Neuronal stem cell (in vitro differentiated cells): ENCODE measurements around the gene RABGGTB.
"Not testable (repeated sequence)": the region's sequence is repeated elsewhere in the genome, so short reads cannot be mapped to it uniquely, and the experiment has no call there.

Source experiments
- DNase-seq: peaks from one replicate; pipeline ENCODE4 v3.0.0-alpha.2; 2013; ENCODE audit warnings: low spot score
- H2AFZ ChIP-seq: one replicate; pipeline ENCODE4 v1.6.1; 2013; ENCODE audit warnings: mild to moderate bottlenecking, low read length, inconsistent platforms
- H2AK5ac ChIP-seq: 2 replicates; pipeline ENCODE4 v1.6.1; 2013; ENCODE audit warnings: low read depth, mild to moderate bottlenecking, inconsistent platforms, low read length, moderate library complexity, mixed read lengths
- H2BK120ac ChIP-seq: 2 replicates; pipeline ENCODE4 v1.6.1; 2013; ENCODE audit warnings: low read depth, mild to moderate bottlenecking, inconsistent platforms, low read length, moderate library complexity, mixed read lengths
- H2BK12ac ChIP-seq: one replicate; pipeline ENCODE4 v1.6.1; 2013; ENCODE audit warnings: low read length, inconsistent platforms
- H2BK15ac ChIP-seq: 2 replicates; pipeline ENCODE4 v1.6.1; 2013; ENCODE audit warnings: mild to moderate bottlenecking, low read length, inconsistent platforms, mixed read lengths
- H2BK5ac ChIP-seq: one replicate; pipeline ENCODE4 v1.6.1; 2013; ENCODE audit warnings: inconsistent platforms, mild to moderate bottlenecking, low read length, moderate library complexity
- H3K14ac ChIP-seq: one replicate; pipeline ENCODE4 v1.6.1; 2013; ENCODE audit warnings: low read length, inconsistent platforms
- H3K18ac ChIP-seq: 2 replicates; pipeline ENCODE4 v1.6.1; 2013; ENCODE audit warnings: low read length, inconsistent platforms
- H3K23ac ChIP-seq: 2 replicates; pipeline ENCODE4 v1.6.1; 2013; ENCODE audit warnings: low read depth, mild to moderate bottlenecking, mixed read lengths, low read length, inconsistent platforms; ENCODE audit not compliant: poor library complexity
- H3K27ac ChIP-seq: replicated peaks from 3 replicates; pipeline ENCODE4 v1.5.1; 2013; ENCODE audit warnings: low read length, inconsistent platforms
- H3K27me3 ChIP-seq, 3 experiments: 2 replicates each; pipeline ENCODE4 v1.6.1; 2013; ENCODE audit warnings: low read length in 3 of 3, mild to moderate bottlenecking in 2 of 3, inconsistent platforms in 1 of 3, low read depth in 1 of 3, mixed read lengths in 1 of 3, moderate library complexity in 1 of 3; ENCODE audit not compliant: control insufficient read depth in 3 of 3, insufficient read depth in 3 of 3
- H3K36me3 ChIP-seq, 2 donors: replicated peaks in 1 of 2; 2 replicates each; pipeline ENCODE4 v1.6.1; 2013; ENCODE audit warnings: low read length in 2 of 2; ENCODE audit not compliant: control insufficient read depth in 2 of 2, insufficient read depth in 2 of 2
- H3K4ac ChIP-seq: 2 replicates; pipeline ENCODE4 v1.6.1; 2013; ENCODE audit warnings: inconsistent platforms, mild to moderate bottlenecking, low read length, moderate library complexity
- H3K4me1 ChIP-seq, 2 donors: 1 replicate in 1 of 2; 2 replicates in 1 of 2; pipeline ENCODE4 v1.6.1; 2013; ENCODE audit warnings: low read length in 2 of 2, low read depth in 1 of 2; ENCODE audit not compliant: control insufficient read depth in 2 of 2, insufficient read depth in 1 of 2
- H3K4me2 ChIP-seq: one replicate; pipeline ENCODE4 v1.6.1; 2013; ENCODE audit warnings: mild to moderate bottlenecking, low read length, inconsistent platforms; ENCODE audit not compliant: insufficient read depth, poor library complexity, severe bottlenecking
- H3K4me3 ChIP-seq, 2 donors: 2 replicates each; pipeline ENCODE4 v1.5.1; 2013; ENCODE audit warnings: low read length in 2 of 2, mild to moderate bottlenecking in 2 of 2, inconsistent platforms in 1 of 2, moderate library complexity in 1 of 2
- H3K79me1 ChIP-seq: one replicate; pipeline ENCODE4 v1.6.1; 2013; ENCODE audit warnings: low read depth, mild to moderate bottlenecking, inconsistent platforms, low read length, moderate library complexity
- H3K9ac ChIP-seq: one replicate; pipeline ENCODE4 v1.6.1; 2013; ENCODE audit warnings: mild to moderate bottlenecking, low read depth, low read length, inconsistent platforms; ENCODE audit not compliant: poor library complexity
- H3K9me3 ChIP-seq, 2 donors: replicated peaks in 1 of 2; 2 replicates each; pipeline versions ENCODE3 to v1.6.1; 2013; ENCODE audit warnings: low read length in 2 of 2, mild to moderate bottlenecking in 2 of 2, inconsistent platforms in 1 of 2, low read depth in 1 of 2, mixed read lengths in 1 of 2, moderate library complexity in 1 of 2; ENCODE audit not compliant: control insufficient read depth in 2 of 2, insufficient read depth in 1 of 2
- H4K8ac ChIP-seq: one replicate; pipeline ENCODE4 v1.6.1; 2013; ENCODE audit warnings: low read depth, mild to moderate bottlenecking, inconsistent platforms, low read length, moderate library complexity
- H4K91ac ChIP-seq: one replicate; pipeline ENCODE4 v1.6.1; 2013; ENCODE audit warnings: low read length, low read depth, mild to moderate bottlenecking, inconsistent platforms; ENCODE audit not compliant: poor library complexity
- WGBS, 2 donors: extraction: QIAGEN DNeasy Blood & Tissue Kit; methylation state at CpG; one replicate each; pipeline ENCODE4 v1.1.7; 2013; ENCODE audit warnings: missing lambda C conversion rate in 2 of 2, mixed read lengths in 1 of 2; ENCODE audit not compliant: insufficient read length in 2 of 2, insufficient replicate concordance in 1 of 2; ENCODE audit errors: extremely low coverage in 2 of 2; 5-methylcytosine and 5-hydroxymethylcytosine counted together

RABGGTB gene

GRCh38 chr1:75811211-75811981 is 25.3 kb downstream of the RABGGTB start:
- no peak overlapping the region for H3K4me2 ChIP-seq
- no peaks in the 10 kb centered on the region for H3K36me3 ChIP-seq
- H3K79me1 ChIP-seq, result no peaks in the 10 kb centered on the region
- no peak overlapping the region for H3K27ac ChIP-seq
- H3K9me3 ChIP-seq, result no peaks in the 10 kb centered on the region
- DNase-seq, result no peak
- no peak overlapping the region for H3K18ac ChIP-seq
- no peaks in the 10 kb centered on the region for H3K27me3 ChIP-seq
- no peaks in the 10 kb centered on the region for H3K4me1 ChIP-seq
- no peak overlapping the region for H2AFZ ChIP-seq
- no peak overlapping the region for H3K14ac ChIP-seq
- no peak overlapping the region for H4K91ac ChIP-seq
- no CpG with 5 or more reads among the region's 1 CpG for WGBS, 2 donors
- no peak overlapping the region for H3K9ac ChIP-seq
- H2BK120ac ChIP-seq, result no peak overlapping the region
- no peak overlapping the region for H2BK5ac ChIP-seq
- no peak overlapping the region for H2AK5ac ChIP-seq
- H4K8ac ChIP-seq, result no peak overlapping the region
- no peak overlapping the region for H3K4ac ChIP-seq
- H2BK12ac ChIP-seq, result no peak overlapping the region
- H2BK15ac ChIP-seq, result no peak overlapping the region
- no peak overlapping the region for H3K23ac ChIP-seq
- H3K4me3 ChIP-seq, result no peak overlapping the region

DNA sequence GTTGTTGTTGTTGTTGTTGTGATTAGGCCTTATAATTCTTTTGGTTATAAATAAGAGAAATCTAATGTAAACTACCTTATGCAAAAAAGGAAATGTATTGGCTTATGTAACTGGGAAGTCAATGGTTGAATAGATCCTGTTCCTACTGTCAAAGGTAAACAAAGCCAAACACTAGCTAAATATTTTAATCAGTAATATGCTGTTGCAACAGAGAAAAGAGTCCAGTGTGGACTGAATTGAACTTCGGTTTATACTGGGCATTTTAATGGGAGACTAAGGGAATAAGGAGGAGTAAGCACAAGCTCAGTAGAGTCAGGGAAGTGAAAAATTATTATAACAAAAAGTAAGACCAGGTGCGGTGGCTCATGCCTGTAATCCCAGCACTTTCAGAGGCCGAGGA is 26.0 kb downstream of the RABGGTB start:
- no peak overlapping the region for H2BK15ac ChIP-seq
- no peaks in the 10 kb centered on the region for H3K27me3 ChIP-seq
- no peak for DNase-seq
- no peak overlapping the region for H3K9ac ChIP-seq
- H3K4ac ChIP-seq, result no peak overlapping the region
- H2AK5ac ChIP-seq, result no peak overlapping the region
- no peak overlapping the region for H3K4me3 ChIP-seq
- no peak overlapping the region for H3K27ac ChIP-seq
- no peak overlapping the region for H4K91ac ChIP-seq
- no peaks in the 10 kb centered on the region for H3K36me3 ChIP-seq
- no peak overlapping the region for H2BK12ac ChIP-seq
- H3K4me2 ChIP-seq, result no peak overlapping the region
- no peaks in the 10 kb centered on the region for H3K9me3 ChIP-seq
- H3K23ac ChIP-seq, result no peak overlapping the region
- H3K18ac ChIP-seq, result no peak overlapping the region
- no peaks in the 10 kb centered on the region for H3K4me1 ChIP-seq
- no peak overlapping the region for H2BK5ac ChIP-seq
- no peak overlapping the region for H4K8ac ChIP-seq
- no peak overlapping the region for H2BK120ac ChIP-seq
- no peaks in the 10 kb centered on the region for H3K79me1 ChIP-seq
- H2AFZ ChIP-seq, result no peak overlapping the region
- H3K14ac ChIP-seq, result no peak overlapping the region
- WGBS, 2 donors, result no CpG with 5 or more reads among the region's 3 CpGs

- H3K18ac ChIP-seq, H2BK120ac ChIP-seq, H3K4me2 ChIP-seq, H3K4ac ChIP-seq, H3K4me3 ChIP-seq, H3K79me1 ChIP-seq, DNase-seq, H3K14ac ChIP-seq, H3K27ac ChIP-seq, H2AK5ac ChIP-seq, H3K36me3 ChIP-seq, H3K4me1 ChIP-seq, H2BK12ac ChIP-seq, H4K8ac ChIP-seq, H2AFZ ChIP-seq, H3K23ac ChIP-seq, H2BK15ac ChIP-seq, H3K9ac ChIP-seq, H4K91ac ChIP-seq, H3K27me3 ChIP-seq, H2BK5ac ChIP-seq, H3K9me3 ChIP-seq: not testable (repeated sequence)
- WGBS, 2 donors, result no CpG with 5 or more reads among the region's 1 CpG
These were observed 37.5 kb downstream of the RABGGTB start for GRCh38 chr1:75823596-75823995.

DNA sequence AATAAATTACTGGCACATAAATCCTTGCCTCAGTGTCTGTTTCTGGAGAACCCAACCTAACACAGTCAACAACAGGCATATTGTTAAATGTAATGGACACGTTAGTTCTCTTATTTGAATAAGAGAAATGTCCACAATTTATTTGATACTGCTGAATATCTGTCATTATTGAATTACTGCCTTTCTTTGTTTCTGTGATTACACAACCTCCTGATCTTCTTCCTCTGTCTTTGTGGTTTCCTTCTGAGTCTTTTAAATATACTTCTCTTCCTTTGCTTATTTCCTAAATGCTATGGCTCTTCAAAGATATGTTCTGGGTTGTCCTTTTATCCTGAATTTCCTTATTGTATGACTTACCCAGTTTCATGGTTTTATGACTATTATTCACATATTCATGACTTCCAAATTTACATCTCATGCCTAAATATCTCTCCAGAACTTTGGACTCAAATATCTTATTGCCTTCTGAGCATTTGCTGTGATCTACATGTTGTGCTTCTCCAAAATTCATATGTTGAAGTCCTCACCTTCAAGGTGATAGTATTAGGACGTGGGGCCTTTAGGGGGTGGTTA is 50.6 kb downstream of the RABGGTB start:
- Histone ChIP-seq H3K79me1 (no peaks in the 10 kb centered on the region), H3K4ac (no peak overlapping the region)

More for the DNA sequence above, 50.6 kb downstream of the RABGGTB start:
- Histone ChIP-seq H3K27ac (no peak overlapping the region), H4K91ac (no peak overlapping the region), H2AK5ac (no peak overlapping the region), H3K14ac (no peak overlapping the region), H3K4me2 (no peak overlapping the region), H2BK120ac (no peak overlapping the region), H3K9ac (no peak overlapping the region), H2AFZ (no peak overlapping the region), H3K23ac (no peak overlapping the region), H3K36me3 (no peaks in the 10 kb centered on the region), H3K18ac (no peak overlapping the region), H2BK12ac (no peak overlapping the region), H4K8ac (no peak overlapping the region), H3K4me3 (no peak overlapping the region), H2BK15ac (no peak overlapping the region), H2BK5ac (no peak overlapping the region), H3K27me3 (no peaks in the 10 kb centered on the region), H3K9me3 (no peaks in the 10 kb centered on the region), H3K4me1 (no peaks in the 10 kb centered on the region)
- WGBS, 2 donors, result no CpG with 5 or more reads among the region's 2 CpGs
- no peak for DNase-seq
